HTERT RPE-1 (cell line): ENCODE measurements around the gene C12orf75.
"Not testable (repeated sequence)": the region's sequence is repeated elsewhere in the genome, so short reads cannot be mapped to it uniquely, and the experiment has no call there.

Experiments used
- in situ Hi-C: fragments of 300-500 bp; cut with MboI; formaldehyde crosslinking; loops from 4 replicates; pipeline ENCODE4 v1.14.3; 2020; ENCODE audit warnings: low sequenced_read_pairs

C12orf75 gene

GRCh38 chr12:105309384-105309783, 21.1 kb upstream of the C12orf75 start:
- in situ Hi-C loops, result not testable (repeated sequence)

GRCh38 chr12:105310476-105311085, 19.9 kb upstream of the C12orf75 start:
- in situ Hi-C loops, result not testable (repeated sequence)

GRCh38 chr12:105311936-105312335, 18.6 kb upstream of the C12orf75 start:
- in situ Hi-C loops, result not testable (repeated sequence)

GRCh38 chr12:105313755-105314154, 16.7 kb upstream of the C12orf75 start:
- in situ Hi-C loops, result not testable (repeated sequence)

DNA sequence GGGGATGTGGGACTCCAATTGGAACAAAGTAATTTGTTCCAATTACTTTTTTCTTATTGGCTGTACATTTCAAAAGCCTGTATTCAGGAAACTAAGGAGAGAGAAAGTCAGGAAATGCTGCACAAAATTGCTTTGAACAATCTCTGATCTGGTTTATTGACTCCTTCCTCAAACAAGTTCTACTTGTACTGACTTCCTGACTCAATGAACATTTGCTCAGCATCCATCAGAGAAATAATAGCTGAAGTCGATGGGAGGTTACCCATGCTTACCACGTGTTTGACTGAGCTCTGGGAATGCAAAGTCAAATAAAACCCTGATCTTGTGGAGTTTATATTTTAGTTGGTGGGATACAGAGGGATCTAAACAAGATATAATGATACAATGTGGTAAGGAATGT, 15.4 kb upstream of the C12orf75 start:
- in situ Hi-C loops, result no loop called here

- in situ Hi-C loops, result no loop called here
Measured at GRCh38 chr12:105315726-105316125, 14.8 kb upstream of the C12orf75 start.

DNA sequence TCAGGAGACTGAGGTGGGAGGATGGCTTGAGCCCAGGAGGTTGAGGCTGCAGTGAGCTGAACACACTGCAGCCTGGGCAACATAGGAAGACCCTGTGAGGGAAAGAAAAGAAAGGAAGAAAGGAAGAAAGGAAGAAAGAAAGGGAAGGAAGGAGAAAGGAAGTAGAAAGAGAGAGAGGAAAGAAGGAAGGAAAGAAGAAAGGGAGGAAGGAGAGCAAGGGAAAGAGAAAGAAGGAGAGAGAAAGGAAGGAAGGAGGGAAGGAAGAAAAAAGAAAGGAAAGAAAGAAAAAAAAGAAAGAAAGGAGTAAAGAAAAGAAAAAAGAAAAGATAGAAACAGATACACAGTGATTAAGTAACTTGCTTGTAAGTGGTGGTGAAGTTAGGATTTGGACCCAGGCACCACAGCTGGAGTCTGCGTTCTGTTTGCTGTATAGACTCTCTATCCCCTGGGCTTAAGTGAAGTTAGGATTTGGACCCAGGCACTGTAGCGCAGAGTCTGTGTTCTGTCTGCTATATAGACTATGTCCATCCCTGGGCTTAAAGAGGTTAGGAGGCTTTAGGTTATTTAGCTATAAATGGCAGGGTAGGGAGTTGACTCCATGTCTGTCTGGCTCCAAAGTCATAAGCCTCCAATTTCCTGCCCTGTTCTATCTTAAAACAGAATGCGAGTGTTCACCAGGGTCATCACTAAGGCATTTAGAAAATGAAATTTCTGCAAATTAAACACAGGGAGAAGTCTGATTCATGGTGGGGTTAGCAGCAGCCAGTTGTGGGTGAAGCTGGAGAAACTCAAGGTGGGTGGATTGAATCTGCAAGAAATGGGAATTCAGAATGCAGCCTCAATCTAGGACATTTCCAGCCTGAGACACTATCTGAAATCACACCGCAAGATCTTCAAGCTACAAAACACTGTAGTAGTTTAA, 13.3 kb upstream of the C12orf75 start:
- in situ Hi-C loops, result no loop called here

GRCh38 chr12:105317942-105318621, 12.4 kb upstream of the C12orf75 start:
- in situ Hi-C loops, result no loop called here

DNA sequence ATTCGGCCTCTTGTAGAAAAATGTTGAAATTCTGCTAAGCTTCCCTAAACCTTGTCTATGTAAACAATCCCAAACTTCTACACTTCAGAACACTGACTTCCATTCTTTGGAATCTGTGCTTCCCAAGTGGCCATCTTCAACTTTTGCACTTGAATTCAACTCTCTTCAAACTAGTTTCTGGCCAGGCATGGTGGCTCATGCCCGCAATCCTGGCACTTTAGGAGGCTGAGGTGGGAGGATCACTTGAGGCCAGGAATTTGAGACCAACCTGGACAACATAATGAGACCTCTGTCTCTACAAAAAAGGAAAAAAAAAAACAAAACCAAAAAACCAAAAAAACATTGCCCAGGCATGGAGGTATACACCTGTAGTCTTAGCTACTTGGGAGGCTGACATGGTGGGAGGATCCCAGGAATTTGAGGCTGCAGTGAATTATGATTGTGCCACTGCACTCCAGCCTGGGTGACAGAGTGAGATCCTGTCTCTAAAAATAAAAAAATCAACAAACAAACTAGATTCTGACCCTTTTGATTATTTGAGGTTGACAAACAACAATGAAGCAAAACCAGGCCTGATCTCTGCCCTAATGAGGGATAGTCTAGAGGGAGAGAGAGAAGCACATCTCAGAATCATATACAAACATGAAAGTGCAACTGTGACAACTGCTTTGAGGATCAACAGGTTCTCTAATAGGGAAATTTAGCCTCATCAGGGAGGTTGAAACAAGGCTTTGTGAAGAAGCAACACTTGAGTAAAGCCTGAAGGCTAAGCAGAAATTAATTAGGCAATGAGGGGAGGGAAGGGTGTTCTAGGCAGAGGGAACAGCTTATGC, 11.6 kb upstream of the C12orf75 start:
- in situ Hi-C loops, result no loop called here

- in situ Hi-C loops, result no loop called here
Measured at GRCh38 chr12:105319691-105320209, 10.7 kb upstream of the C12orf75 start.

DNA sequence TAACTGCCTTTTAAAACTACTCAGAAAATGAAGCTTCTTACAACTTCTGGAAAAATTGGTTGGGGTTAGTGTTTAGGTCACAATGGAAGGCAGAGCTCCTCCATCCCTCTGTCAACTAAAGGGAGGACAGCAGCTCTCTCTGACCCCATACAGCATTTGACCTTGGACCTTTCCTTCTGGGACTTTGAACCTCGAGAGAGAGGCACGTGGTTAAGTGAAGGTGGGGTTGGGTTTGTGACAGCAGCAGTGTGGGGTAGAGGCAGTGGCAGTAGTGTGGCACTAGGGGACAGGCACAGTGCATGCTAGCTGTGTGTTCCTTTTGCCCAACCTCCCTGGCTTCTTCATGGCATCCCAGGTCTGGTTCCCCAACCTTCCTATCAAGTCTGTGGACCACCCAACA, 9.4 kb upstream of the C12orf75 start:
- in situ Hi-C loops, result no loop called here

GRCh38 chr12:105322070-105322469, 8.4 kb upstream of the C12orf75 start:
- in situ Hi-C loops, result no loop called here

- in situ Hi-C loops, result no loop called here
Measured at GRCh38 chr12:105324704-105325103, 5.8 kb upstream of the C12orf75 start.

DNA sequence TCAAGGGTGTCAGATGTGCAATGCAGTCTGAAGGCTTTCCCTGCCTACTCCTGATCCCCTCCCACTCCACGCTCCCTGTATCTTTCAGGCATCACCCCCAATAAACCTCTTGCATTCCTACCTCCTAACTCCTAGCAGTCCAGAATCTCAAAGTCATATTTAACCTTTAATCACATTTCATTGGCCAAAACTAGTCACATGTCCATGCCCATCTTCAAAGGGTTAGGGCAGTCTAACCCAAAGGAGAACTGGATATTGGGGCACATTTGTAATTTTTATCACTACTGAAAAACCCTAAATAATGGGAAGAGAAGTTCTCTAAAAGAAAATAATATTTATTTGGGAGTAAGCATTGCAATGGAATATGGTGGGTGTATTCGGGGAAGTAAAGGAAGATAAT, 5.4 kb upstream of the C12orf75 start:
- in situ Hi-C loops, result no loop called here

- in situ Hi-C loops, result no loop called here
Measured at GRCh38 chr12:105329926-105330282, 587 bp upstream of the C12orf75 start.

- in situ Hi-C loops, result no loop called here
Measured at GRCh38 chr12:105330931-105331804, 677 bp downstream of the C12orf75 start.

DNA sequence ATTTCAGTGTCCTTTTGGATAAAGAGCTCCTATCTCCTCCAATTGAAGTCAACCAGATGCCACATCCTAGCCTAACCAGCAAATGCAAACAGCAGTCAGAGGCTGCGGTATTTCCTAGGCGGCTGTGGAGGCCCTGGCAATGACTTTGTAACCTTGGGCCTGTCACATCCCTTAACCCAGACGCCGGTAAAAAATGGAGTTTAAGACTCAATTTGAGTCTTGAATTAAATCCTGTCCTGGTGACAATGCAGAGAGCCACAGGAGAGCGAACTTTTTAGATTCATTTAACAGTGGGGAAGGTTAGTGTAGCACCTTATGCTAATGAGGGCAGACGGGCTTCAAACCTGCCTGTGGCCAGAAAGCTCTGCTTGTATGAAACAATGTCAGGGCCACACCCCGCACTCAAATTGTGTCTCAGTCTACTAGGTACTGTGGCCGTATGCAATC, 1.3 kb downstream of the C12orf75 start:
- in situ Hi-C loops, result no loop called here

GRCh38 chr12:105332286-105332685, 1.8 kb downstream of the C12orf75 start:
- in situ Hi-C loops, result not testable (repeated sequence)

GRCh38 chr12:105332925-105333324, 2.4 kb downstream of the C12orf75 start:
- in situ Hi-C loops, result no loop called here

GRCh38 chr12:105334001-105334400, 3.5 kb downstream of the C12orf75 start:
- in situ Hi-C loops, result no loop called here
